GM18511 (cell line): ENCODE results near the gene INO80B.
"Not testable (repeated sequence)": the region's sequence is repeated elsewhere in the genome, so short reads cannot be mapped to it uniquely, and the experiment has no call there.

Source experiments
- ATAC-seq: cut with Tn5 transposase; IDR thresholded peaks from one replicate; pipeline ENCODE4 v1.9.1; 2021; ENCODE audit warnings: mild to moderate bottlenecking, moderate library complexity; ENCODE audit not compliant: unreplicated experiment

INO80B gene

DNA sequence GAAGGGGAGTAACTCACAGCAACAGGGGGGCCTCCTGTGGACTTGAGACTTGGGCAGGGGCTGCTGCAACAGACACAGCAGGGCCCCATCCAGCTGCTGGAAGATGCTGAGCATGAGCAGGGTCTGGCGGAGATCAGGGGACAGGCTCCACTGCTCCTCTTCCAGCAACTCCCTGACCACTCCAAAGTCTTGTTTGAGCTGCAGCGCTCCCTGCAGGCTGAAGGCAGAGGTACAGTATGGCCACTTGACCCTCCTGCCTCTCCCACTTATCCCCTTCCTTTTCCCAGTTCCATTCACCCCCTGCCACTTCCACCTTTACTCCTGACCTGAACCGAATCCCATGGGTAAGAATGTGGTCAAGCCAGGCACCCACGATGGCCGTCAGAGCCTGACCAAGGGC, 20.0 kb downstream of the INO80B start:
- ATAC-seq, result no peak

GRCh38 chr2:74481431-74481830, 26.5 kb downstream of the INO80B start:
- ATAC-seq, result no peak

DNA sequence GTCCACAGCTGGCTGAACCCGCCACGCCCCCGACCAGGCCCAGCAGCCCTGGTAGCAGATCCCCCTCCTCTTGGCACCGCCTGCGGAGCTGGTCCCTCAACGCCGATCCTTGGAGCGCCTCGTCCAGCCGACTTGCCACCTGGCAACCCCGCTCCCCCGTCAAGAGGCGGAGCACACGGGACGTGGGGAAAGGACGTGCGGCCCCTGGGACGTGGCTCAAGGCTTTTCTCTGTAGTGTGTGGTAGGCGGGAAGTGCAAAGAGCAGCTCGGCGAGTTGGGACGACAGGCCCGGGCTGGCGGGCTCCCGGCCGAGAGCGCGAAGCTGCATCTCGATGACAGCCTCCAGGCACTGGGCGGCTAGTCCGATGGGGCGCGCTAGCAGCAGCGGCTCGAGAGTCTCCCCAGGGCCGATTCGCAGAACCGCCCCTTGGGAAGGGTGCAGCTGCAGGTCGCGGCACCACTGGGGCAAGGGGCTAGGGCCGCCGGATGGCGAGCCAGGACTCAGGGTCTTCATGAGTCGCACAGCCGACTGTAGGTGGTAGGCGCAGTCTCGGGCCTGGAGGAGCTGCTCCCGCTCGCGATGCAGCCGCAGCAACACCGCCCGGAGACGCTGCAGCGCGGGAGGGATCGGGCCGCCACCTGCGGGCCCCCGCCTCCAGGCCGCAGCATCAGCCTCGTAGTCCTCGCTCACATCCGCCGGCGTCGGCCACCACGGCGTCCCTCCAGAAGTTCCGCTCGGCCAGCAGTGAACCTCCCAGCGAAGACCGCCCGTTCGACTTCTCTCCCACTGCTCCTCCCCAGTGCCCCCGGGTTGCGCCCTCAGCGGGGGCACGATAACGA, 27.3 kb downstream of the INO80B start:
- peak; percentile 50 for ATAC-seq

DNA sequence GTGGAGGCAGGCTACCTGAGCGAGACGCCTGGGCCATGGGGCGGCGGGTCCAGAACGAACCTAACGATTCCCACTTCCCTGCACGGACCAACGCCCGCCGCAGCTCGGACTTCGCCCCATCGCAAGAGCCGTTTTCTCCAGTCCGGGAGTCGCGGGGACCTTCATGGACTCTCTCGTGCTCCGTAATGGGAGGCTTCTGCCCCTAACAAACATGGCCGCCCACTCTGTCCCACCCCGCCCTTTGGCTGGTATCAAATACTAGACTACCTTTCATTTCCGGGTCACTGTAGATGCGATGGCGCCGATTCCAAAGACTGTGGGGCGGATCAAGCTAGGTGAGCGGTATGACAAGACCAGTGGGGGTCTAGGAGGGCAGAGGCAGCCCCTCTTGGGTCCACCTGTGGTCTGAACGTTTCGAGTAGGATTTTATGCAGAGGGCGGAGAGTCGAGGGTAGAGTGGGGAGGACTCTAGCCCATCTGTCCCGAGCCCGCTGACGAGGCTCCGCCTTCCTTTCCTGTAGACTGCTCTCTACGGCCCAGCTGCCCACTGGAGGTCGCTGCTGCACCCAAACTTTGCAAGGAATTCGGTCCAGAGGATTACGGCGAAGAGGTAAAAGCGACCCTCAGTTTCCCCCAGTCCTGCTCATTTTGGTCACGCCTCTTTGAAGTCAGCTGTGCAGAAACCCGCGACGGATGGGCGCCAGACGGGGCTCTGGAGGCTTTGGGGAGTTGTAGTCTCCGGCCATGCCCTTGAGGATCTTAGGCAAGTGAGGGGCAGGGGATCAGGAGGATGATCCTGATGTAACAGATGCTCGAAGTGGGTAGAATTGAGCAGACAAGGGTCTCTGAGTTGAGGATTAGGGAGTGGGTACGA, 28.2 kb downstream of the INO80B start, which contains the start of the genes CCDC142 and TTC31:
Gene CCDC142, minus strand, starts transcription at position 198 of the 874 bp plus-strand sequence. Its CDS starts 161 bp downstream, at position 37.
Gene TTC31, plus strand, starts transcription at position 281 of the 874 bp plus-strand sequence. Its CDS starts 15 bp downstream, at position 296.
- ATAC-seq, result peak; percentile 95

DNA sequence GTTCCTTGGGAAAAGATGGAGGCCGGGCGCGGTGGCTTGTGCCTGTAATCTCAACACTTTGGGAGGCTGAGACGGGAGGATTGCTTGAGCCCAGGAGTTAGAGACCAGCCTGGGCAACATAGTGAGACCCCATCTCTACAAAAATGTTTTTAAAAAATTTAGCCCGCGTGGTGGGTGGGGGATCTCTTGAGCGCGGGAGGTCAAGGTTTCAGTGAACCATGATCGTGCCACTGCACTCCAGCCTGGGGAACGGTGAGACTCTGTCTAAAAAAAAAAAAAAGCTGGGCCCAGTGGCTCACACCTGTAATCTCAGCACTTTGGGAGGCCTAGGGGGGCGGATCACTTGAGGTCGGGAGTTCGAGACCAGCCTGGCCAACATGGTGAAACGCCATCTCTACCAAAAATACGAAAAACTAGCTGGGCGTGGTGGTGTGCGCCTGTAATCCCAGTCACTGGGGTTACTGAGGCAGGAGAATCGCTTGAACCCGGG, 28.8 kb downstream of the INO80B start:
- ATAC-seq, result not testable (repeated sequence)

DNA sequence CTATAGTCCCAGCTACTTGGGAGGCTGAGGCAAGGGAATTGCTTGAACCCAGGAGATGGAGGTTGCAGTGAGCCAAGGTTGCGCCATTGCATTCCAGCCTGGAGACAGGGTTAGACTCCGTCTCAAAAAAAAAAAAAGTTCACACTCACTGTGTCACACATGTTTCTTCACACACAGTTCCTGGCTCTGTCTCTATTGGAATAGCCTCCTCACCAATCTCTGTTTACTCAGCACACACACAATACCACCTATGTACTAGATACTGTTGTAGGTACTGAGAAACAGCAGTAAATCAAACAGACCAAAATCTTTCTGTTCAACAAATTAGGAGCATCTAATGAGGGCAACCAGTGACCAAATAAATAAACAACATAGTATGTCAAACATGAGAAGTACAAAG, 31.3 kb downstream of the INO80B start:
- ATAC-seq, result no peak

- no peak for ATAC-seq
These were observed 34.0 kb downstream of the INO80B start for GRCh38 chr2:74488643-74489481.

GRCh38 chr2:74489906-74490305, 35.0 kb downstream of the INO80B start:
- no peak for ATAC-seq

- ATAC-seq, result no peak
These were observed 37.0 kb downstream of the INO80B start for GRCh38 chr2:74491648-74492544.

- no peak for ATAC-seq
These were observed 38.7 kb downstream of the INO80B start for GRCh38 chr2:74493546-74493945.

DNA sequence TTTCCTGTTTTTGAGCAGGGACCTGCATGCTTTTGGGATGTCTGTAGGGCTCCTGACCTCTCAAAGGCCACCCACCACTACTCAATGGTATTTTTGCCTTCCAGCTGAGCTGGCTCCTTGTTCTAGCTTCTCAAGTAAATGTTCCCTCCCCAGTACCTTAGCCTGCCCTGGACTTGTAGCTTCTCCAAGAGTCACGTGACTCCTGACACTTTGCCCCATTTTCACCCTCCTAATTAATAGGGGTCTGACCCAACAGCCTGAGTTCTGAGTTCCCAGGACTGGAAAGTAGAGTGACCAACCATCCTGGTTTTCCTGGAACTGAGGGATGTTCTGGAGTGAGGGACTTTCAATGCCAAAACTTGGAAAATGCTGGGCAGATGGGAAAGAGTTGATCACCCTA, 40.6 kb downstream of the INO80B start:
- ATAC-seq, result no peak

DNA sequence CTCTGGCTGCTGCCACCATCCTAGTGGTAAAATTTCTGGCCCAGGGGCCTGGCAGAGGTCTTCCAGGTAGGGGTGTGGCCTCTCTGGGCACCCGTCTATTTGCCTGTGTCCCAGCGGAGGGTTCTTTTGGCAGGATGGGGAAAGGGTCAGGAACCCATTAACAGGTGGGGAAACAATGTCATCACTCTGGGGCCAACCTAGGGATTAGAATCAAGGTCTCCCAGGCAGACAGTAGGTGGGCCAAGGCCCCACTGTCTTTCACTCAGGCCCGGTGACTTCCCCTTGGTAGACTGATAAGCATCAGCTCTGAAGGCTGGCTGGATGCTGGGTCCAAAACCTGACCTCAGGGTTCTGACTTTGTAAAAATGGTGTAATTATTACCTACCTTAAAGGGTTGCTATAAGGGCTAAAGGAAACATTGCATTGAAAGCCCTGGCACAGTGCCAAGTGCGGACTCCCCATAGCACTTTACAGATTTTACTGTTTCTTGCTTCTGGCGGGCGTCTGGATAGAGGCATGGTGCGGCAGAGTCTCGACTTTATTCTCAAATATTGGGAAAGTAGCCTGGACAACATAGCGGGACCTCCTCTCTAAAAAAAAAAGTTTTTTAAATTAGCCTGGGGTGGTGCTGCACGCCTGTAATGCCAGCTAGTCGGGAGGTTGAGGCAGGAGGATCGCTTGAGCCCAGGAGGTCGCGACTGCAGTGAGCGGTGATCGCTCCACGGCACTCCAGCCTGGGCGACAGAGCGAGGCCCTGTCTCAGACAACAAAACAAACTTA, 42.3 kb downstream of the INO80B start:
- no peak for ATAC-seq

GRCh38 chr2:74497777-74498499, 43.1 kb downstream of the INO80B start:
- no peak for ATAC-seq

DNA sequence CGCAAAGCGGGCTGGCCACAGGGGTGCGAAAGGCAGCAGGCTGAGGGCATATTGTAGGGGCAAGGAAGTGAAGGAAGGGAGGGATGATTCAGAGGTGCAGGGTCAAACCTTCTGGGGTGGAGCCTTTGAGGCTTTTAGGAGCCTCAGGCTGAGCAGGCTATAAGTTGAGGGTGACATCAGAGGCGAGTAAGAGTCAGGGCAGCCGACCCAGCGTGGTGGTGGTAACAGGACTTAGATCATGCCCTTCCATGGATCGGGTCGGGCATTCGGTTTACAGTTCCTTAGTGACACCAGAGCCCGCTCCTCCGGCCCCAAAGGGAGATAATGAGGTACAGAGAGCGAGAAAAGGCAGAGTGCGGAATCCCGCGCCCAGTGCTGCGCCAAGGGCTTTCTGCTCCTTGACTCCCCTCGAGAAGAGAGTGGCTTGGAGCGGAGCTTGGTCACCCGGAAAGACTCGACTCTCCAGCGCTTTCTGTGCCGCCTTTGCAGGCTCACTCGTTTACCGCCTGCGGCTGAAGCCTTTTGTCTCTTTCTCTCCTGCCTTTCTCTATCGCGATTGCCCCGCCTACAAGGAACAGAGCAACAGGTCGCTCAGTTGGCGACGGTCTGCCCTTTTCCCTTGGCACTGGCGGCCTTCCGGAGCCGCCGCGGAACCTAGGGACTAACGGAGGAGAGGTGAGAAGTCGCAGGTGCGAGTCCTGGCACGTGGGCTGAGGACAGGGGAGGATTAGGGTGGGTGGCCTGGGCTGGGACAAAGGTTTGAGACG, 43.8 kb downstream of the INO80B start:
- no peak for ATAC-seq

- ATAC-seq, result no peak
These were observed 44.5 kb downstream of the INO80B start, which contains the start of gene LBX2 for GRCh38 chr2:74499267-74499939. TSS of gene LBX2 (minus strand) at chr2:74499603. CDS start at chr2:74499537, 66 bp downstream.

- no peak for ATAC-seq
These were observed 45.2 kb downstream of the INO80B start for GRCh38 chr2:74499940-74500577.
